NCI-H2029 treated with DMSO at 0.1 percent for 48 hours (cell line): ENCODE measurements around the gene SDK1.
A peak's percentile ranks its signal among the peaks of the same experiment; 100 is the strongest.

Source experiments
- DNase-seq: peaks from one replicate; lab custom pipeline; 2025; lab: John Stamatoyannopoulos, UW

Gene SDK1

GRCh38 chr7:3300651-3301448 lies at the start of gene SDK1:
Gene SDK1 (plus strand): TSS chr7:3301252. CDS start chr7:3301587, 335 bp downstream.
- DNase-seq = peak; percentile 41

DNA sequence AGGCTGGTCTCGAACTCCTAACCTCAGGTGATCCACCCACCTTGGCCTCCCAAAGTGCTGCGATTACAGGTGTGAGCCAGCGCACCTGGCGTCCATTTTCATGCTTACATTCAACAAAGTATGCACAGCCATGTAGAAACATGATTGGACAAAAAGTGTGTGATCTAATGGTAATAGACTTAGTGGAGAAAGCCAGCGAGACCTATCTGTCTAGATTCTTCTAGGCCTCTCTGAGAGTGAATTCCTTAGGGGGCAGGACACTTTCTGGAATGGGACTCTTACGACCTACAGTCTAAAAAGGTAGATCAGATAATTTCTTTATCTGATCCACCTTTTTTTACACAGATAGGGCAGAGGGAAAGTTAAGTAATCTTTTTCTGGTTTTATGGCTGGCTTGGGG lies 46.3 kb upstream of the SDK1 start:
- no peak for DNase-seq

DNA sequence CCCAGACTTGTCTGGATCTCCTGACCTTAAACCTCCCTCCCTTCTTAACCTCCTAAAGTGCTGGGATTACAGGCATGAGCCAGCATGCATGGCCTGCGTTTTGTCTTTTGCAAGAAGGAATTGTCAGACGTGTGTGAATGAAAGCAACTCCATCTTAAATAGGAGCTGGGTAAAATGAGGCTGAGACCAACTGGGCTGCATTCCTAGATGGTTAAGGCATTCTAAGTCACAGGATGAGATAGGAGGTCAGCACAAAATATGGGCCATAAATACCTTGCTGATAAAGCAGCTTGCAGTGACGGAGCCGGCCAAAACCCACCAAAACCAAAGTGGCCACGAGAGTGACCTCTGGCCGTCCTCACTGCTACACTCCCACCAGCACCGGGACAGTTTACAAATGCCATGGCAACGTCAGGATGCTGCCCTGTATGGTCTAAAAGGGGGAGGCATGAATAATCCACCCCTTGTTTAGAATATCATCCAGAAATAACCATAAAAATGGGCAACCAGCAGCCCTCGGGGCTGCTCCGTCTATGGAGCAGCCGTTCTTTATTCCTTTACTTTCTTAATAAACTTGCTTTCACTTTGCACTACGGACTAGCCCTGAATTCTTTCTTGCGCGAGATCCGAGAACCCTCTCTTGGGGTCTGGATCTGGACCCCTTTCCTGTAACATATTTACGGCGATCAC lies 41.2 kb upstream of the SDK1 start:
- DNase-seq = no peak

DNA sequence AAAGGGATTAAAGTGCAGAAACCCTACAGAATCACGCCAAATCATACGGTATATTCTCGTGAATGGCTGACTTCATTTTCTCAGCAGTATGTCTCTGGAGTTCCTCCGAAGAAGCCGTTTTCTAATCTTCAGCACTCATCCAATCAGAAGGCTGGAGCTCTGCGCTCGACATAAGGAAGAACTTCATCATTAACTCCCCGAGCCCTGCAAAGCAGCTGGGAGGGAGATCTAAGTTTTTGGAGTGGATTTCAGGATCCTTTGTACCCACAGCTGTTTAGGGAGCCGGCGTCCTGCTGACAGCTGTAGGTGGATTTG lies 40.7 kb upstream of the SDK1 start:
- no peak for DNase-seq

DNA sequence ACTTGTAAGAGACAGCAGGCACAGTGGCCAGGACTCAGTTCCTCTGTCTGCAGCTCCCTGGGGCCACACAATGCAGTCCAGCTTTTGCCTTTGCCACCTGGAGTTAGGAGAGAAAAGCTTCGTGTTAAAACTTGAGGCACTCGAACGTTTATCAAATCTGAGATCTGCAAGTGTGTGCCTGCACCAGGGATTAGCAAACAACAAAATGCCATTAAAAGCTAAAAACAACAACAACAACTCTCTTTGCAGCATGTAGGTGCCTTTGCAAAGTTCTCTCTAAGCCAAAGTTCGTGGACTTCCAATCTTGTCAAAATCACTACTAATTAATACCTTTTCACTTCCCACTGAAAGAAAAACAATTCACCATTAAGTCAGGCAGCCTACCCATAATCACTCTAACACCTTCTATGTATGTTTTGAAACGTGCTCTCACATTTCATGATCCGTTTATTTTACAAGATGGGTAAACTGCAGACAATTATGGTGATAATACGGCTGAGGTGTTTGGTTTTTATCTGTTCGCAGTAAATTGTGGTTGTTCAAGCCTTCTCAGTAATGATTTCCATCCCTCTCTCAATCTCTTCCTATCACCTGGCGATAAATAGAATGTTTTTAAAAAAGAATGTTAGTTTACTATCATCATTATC lies 36.2 kb upstream of the SDK1 start:
- no peak for DNase-seq

- DNase-seq = no peak
Observed at GRCh38 chr7:3265388-3265787, 35.7 kb upstream of the SDK1 start.

DNA sequence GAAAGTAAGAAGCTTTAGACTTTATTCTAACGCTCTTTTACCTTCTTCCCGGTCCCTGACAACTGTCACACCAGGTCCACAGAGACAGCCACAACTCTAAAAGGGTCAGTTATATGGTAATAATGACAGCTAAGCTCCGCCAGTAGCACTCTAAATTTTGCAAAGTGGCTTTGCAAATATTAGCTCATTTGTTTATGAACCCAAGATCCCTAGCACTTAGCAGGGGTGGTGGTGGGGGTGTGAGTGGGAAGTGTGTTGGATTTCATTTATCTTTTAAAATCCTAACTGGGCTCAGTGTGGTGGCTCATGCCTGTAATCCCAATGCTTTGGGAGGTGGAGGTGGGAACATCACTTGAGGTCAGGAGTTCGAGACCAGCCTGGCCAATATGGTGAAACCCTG lies 34.8 kb upstream of the SDK1 start:
- peak; percentile 52 for DNase-seq

- DNase-seq = peak; percentile 97
Observed at GRCh38 chr7:3267966-3268690, 32.9 kb upstream of the SDK1 start.

- DNase-seq = no peak
Observed at GRCh38 chr7:3270362-3270761, 30.7 kb upstream of the SDK1 start.

- no peak for DNase-seq
Observed at GRCh38 chr7:3271298-3271697, 29.8 kb upstream of the SDK1 start.

GRCh38 chr7:3272691-3273141 lies 28.3 kb upstream of the SDK1 start:
- DNase-seq = no peak

DNA sequence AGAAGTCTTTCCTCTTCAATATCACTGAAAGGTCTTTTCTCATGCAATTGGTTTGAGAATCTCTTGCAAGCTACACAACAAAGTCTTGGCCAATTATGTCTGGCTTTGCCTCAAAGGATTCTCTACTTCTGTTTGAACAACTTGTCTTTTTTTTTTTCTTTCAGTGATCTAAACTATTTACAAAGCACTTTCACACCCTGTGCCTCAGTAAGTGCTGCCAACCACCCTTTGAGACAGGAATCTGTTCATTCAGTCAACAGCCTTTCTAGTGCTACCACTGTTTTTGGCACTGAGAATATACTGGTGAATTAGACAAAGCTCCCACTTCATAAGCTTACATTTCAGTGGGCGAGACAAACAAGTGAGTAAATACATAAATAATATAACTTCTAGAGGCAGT lies 26.9 kb upstream of the SDK1 start:
- DNase-seq = peak; percentile 92

DNA sequence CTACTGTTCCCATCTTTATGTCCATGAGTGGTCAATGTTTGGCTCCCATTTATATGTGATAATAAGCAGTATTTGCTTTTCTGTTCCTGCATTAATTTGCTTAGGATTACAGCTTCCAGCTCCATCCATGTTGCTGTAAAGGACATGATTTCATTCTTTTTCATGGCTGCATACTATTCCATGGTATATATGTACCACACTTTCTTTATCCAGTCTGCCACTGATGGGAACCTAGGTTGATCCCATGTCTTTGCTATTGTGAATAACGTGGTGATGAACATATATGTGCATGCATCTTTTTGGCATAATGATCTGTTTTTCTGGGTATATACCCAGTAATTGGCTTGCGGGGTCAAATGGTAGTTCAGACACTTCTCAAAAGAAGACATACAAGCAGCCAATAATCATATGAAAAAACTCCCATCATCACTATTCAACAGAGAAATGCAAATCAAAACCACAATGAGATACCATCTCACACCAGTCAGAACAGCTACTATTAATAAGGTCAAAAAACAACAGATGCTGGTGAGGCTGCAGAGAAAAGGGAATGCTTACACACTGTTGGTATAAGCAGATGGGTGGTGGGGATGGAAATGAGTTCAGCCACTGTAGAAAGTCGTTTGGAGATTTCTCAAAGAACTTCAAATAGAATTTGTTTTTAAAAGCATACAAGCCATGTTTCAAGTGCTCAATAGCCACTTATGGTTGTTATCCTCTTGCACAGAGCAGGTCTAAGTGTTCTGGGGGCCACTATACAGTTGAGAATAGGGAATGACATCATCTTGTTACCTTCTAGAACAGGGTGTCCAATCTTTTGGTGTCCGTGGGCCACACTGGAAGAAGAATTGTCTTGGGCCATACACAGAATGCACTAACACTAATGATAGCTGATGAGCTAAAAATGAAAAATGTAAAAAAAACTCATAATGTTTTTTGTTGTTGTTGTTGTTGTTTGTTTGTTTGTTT lies 23.2 kb upstream of the SDK1 start:
- peak; percentile 36 for DNase-seq

DNA sequence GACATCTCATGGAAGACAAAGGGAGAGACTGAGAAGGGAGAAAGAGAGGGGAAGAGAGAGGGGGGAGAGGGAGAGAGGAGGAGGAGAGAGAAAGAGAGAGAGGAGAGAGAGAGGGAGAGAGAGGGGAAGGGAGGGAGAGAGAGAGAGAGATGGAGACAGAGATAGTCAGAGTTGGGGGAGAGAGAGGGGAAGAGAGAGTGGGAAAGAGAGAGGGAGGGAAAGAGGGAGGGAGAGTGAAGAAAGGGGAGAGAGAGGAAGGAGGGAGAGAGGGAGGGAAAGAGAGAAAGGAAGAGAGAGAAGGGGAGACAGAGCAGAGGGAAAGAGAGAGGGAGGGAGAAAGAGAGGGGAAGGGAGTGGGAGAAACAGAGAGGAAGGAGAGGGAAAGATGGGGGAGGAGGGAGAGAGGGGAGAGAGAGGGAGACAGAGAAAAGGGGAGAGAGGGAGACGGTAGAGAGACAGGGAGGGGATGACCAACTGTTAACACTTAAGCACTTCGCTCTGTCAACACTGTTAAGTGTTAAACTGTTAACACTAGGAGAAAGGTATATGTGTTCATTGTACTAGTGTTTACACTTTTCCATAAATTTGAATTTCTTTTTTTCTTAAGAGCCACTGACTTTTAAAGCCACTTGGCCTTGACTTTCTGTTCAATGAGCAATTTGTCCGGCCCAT lies 21.8 kb upstream of the SDK1 start:
- no peak for DNase-seq

DNA sequence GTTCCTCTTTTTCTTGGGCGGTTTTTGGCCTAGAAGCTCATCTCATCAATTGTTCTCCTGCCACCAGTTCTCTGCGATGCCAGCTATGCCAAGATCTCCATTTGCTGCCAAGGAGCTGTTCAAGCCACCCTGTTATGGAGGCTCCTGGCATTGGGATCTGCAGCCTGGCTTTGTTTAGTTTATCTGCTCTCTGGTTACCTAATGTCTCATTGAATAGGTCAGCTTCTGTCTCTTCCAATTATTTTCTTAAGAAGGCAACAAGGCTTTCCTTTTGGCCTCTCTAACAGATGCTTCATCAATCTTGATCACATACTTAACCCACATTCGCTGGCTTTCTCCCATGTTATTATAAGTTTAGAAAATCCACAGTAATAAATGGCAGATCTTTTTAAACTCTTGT lies 20.6 kb upstream of the SDK1 start:
- no peak for DNase-seq

- no peak for DNase-seq
Observed at GRCh38 chr7:3280946-3281656, 20.0 kb upstream of the SDK1 start.

GRCh38 chr7:3282457-3282856 lies 18.6 kb upstream of the SDK1 start:
- DNase-seq = no peak

GRCh38 chr7:3283130-3283704 lies 17.8 kb upstream of the SDK1 start:
- DNase-seq = no peak

DNA sequence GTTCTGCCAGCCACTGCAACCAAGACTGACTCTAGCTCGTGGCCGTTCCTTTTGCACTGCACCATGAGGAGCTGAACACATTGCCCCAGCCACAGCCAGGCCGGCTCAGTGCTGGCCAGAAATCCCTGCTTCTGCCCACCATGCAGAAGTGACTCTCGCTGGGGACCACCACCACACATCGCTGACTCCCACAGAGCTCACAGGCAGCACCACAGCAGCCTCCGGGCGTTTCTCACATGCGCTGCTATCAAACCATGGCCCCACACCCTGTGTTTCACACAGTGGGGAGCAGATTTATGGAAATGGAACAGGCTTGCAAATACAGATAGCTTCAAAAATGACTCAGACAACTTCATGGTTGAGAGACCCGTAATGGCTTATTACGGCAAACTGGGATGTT lies 15.4 kb upstream of the SDK1 start:
- no peak for DNase-seq

GRCh38 chr7:3289996-3290395 lies 11.1 kb upstream of the SDK1 start:
- DNase-seq = no peak
